ENCODE data around the gene HKDC1.

Gene HKDC1

DNA sequence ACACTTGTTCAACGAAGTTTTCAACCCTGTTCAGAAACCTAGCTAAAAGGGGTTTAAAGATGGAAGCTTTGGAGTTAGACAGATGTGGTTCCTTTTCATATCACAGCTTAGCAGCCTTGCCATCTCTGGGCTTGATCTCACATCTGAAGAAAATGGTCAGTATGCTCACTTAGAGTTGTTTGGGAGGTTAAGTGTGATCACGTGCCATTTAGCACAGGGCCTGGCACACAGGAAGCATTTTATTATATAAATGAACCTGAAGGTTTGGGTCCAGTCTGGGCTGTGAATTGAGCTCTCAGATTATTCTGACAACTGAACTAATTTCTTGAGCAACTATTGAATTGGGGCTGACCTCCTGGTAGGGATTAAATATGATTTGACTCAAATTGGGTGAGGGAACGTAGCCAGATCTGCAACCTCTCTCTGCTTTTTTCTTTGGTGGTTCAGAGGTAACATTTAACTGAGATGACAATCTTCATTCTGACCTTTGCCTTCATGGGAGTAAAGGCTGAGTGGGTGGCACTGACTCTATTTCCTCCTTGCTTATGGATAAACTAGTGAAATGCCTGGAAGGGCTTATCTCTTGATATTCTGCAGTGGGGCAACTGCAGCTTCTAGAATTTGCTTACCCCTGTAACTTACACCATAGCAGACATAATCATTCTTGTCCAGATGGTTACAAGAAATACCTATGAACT, 10.2 kb upstream of the HKDC1 start:
- DNase-seq (ENCODE audit: extremely low read depth, low read depth) = no peak
- H3K4me3 ChIP-seq (replicated peaks; ENCODE audit: low read depth, low read length) = no peak overlapping the region
- TF ChIP-seq, protein P1, sequence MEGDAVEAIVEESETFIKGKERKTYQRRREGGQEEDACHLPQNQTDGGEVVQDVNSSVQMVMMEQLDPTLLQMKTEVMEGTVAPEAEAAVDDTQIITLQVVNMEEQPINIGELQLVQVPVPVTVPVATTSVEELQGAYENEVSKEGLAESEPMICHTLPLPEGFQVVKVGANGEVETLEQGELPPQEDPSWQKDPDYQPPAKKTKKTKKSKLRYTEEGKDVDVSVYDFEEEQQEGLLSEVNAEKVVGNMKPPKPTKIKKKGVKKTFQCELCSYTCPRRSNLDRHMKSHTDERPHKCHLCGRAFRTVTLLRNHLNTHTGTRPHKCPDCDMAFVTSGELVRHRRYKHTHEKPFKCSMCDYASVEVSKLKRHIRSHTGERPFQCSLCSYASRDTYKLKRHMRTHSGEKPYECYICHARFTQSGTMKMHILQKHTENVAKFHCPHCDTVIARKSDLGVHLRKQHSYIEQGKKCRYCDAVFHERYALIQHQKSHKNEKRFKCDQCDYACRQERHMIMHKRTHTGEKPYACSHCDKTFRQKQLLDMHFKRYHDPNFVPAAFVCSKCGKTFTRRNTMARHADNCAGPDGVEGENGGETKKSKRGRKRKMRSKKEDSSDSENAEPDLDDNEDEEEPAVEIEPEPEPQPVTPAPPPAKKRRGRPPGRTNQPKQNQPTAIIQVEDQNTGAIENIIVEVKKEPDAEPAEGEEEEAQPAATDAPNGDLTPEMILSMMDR (IDR thresholded peaks at IDR 0.05; ENCODE audit: low read depth, low read length, missing control alignments) = no peak

DNA sequence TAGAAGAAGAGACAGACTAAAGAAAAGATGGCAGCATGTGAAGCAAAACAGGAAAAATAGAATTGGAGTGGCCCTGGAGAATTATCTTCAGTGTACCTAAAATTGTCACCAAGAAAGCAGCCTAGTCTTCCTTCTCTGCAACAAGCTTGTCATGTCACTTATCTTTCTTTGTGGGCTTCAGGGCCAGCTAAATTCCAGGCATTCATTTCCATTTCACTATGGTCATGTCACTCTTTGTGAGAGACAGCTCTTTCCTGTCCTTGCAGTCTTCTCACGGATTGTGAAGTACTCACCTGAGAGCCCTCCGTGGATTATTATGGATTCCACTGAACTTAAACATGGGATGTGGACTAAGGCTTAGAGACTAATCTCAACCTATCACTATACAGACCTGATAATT, 9.0 kb upstream of the HKDC1 start:
- DNase-seq (ENCODE audit: extremely low read depth, low read depth) = no peak
- no peak overlapping the region for H3K4me3 ChIP-seq (replicated peaks; ENCODE audit: low read depth, low read length)
- TF ChIP-seq, protein P1 (IDR thresholded peaks at IDR 0.05; ENCODE audit: low read depth, low read length, missing control alignments) = no peak

DNA sequence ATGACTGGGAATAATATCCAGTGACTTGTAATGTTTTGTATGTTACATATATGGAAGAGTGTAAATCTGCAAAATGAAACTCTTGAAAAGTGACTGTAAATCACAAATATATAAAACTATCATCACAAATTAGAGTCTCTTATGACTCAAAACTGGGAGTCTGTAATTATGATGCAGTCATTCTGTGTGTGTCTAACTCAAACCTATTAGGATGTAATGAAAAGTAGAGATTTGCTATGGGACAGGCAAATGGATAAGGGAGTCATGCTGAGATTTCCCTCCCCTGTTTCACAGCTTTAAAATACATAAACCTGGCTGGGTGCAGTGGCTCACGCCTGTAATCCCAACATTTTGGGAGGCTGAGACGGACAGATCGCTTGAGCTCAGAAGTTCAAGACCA, 8.6 kb upstream of the HKDC1 start:
- TF ChIP-seq, protein P1 (IDR thresholded peaks at IDR 0.05; ENCODE audit: low read depth, low read length, missing control alignments) = no peak
- no peak for DNase-seq (ENCODE audit: extremely low read depth, low read depth)
- H3K4me3 ChIP-seq (replicated peaks; ENCODE audit: low read depth, low read length) = no peak overlapping the region

DNA sequence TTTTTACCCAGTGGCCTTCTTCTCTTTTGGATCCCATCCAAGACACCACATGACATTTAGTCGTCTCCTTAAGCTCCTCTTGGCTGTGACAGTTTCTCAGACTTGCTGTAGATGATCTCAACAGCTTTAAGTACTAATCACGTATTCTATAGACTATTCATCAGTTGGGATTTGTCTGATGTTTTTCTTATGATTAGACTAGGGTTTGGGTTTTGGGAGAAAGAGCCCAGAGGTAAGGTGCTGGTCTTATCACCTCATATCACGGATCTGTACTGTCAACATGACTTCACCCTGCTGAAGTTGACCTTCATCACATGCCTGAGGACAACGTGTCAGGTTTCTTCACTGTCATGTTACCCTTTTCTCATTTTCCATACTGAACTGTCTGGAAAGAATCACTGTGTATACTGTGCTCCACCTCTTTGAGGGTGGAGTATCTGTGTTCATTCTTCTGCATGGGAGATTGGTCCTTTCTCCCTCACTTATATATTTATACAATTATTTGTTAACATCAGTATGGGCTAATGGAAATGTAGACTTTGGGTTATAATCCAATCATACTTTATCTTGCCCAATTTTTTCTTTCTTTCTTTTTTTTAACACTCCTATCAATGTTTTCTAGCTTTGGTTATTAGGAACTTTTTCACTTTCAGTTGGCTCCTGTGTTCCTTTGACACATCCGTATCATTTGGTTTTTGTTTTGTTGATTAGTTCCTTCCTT, 6.4 kb upstream of the HKDC1 start:
- DNase-seq (ENCODE audit: extremely low read depth, low read depth) = no peak
- H3K4me3 ChIP-seq (replicated peaks; ENCODE audit: low read depth, low read length) = no peak overlapping the region
- TF ChIP-seq, protein P1 (IDR thresholded peaks at IDR 0.05; ENCODE audit: low read depth, low read length, missing control alignments) = no peak

DNA sequence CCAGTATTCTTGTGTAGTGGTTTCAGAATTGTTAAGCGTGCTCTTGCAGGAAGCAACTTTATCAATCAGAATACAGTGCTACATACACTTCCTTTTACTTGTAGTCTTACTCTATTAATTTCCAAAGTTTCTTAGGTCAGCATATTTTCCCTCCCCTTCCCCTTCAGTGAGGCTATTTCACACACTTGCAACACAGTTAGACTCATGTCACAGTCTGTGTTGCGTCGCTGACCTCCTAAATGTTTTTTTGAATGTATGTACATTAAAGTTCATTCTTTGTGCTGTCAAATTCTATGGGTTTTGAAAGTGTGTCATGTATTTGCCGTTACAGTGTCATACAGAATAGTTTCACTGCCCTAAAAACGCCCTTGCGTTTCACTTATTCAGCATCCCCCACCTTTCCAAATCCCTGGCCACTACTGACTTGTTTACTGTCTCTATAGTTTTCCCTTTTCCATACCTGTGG, 5.4 kb upstream of the HKDC1 start:
- no peak for DNase-seq (ENCODE audit: extremely low read depth, low read depth)
- no peak overlapping the region for H3K4me3 ChIP-seq (replicated peaks; ENCODE audit: low read depth, low read length)
- TF ChIP-seq, protein P1 (IDR thresholded peaks at IDR 0.05; ENCODE audit: low read depth, low read length, missing control alignments) = no peak

DNA sequence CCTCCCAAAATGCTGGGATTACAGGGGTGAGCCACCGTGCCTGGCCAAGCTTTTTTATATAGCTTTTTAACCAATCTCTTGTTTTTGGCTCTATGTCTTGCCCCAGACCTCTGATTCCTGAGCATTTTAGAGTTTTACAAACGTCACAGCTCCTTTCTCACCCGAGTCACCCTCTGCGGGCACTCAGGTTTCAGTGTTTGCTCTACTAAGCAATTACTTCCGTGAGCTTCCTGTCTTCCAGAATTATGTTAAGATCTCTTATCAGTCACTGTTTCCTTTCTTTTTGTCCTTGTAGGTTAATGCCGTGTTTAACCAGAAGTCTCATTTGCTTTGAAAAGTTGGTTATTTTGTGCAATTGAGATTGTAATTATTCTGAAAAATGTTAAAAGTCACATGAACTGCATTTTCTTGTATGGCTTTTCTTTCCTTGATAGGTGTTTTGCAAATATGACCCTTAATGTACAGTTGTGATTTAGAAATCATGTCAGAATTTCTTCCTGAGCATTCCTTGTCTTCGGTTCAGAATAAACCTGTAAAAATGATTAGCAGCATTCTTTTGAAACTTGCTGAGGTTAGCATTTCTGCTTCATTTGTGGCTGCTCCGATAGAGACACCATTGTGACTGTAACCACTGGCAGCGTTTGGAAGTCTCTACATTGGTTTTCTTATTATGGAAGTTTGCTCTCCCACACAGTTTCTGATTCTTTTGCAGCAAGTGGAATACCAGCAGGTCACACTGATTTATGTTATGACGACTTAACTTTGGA, 4.5 kb upstream of the HKDC1 start:
- DNase-seq (ENCODE audit: extremely low read depth, low read depth) = no peak
- no peak overlapping the region for H3K4me3 ChIP-seq (replicated peaks; ENCODE audit: low read depth, low read length)

More for the DNA sequence above, 4.5 kb upstream of the HKDC1 start:
- TF ChIP-seq, protein P1 (IDR thresholded peaks at IDR 0.05; ENCODE audit: low read depth, low read length, missing control alignments) = no peak

Data from HFF-Myc (cell line).